Fibroblast of villous mesenchyme (primary cell): ENCODE measurements around the gene COPE. TPM values are rescaled to one million over a fixed set of nuclear protein-coding genes. Genes with fewer than 3 reads are reported as not detected.

Experiments
- DNase-seq: peaks from one replicate; pipeline ENCODE4 v3.0.0-alpha.2; 2010; ENCODE audit warnings: low read depth
- H3K4me3 ChIP-seq: 2 replicates; pipeline ENCODE4 v1.5.1; 2011; ENCODE audit warnings: low read depth, mild to moderate bottlenecking, low read length
- CTCF ChIP-seq: IDR thresholded peaks from 2 replicates; pipeline ENCODE4 v1.5.1; 2012; ENCODE audit warnings: low read depth, mild to moderate bottlenecking, low read length; ENCODE audit not compliant: insufficient read depth
- total RNA-seq: library from RNA; depleted of rRNA; stranded (reverse); fragments of >200 nt; gene quantifications from 2 replicates; pipeline ENCODE4 v1.2.3, GENCODE V29; 2012

The COPE gene
- total RNA-seq, 1 donor: 222 TPM

- TF ChIP-seq CTCF: no peak
- no peak for DNase-seq
- no peak overlapping the region for H3K4me3 ChIP-seq
These were observed 49.2 kb downstream of the COPE start for GRCh38 chr19:18869781-18870530.

- DNase-seq: no peak
- H3K4me3 ChIP-seq: no peak overlapping the region
- TF ChIP-seq CTCF: no peak
These were observed 50.1 kb downstream of the COPE start for GRCh38 chr19:18869023-18869618.

DNA sequence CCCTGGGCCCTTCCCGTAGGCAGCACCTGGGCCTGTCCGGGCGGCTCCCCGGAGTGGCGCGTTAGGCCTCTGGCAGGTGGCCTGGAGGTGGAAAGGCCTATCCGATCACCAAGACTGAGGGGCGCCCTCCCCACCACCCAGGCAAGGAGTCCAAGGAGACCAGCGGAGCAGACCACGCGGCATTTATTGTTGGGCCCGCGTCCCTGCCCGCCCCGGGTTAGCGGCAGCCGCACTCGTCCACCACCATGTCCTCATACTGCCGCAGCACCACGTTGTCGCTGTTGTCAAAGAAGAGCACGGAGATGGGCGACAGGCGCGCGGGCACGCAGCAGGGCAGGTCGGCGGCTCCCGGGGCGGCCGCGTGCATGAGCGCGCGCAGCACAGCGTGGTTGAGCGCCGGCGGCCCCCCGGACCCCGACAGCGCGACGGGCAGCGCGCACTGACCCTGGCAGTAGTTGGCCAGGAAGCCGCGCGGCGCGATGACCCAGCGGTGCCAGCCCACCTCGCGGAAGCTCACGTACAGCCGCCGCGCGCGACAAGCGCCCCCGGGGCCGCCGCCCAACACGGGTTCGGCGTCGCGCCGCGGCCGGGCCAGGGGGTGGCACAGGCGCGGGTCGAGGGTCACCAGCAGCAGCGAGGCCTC, 50.7 kb downstream of the COPE start:
- no peak for TF ChIP-seq CTCF
- no peak for DNase-seq
- no peak overlapping the region for H3K4me3 ChIP-seq

DNA sequence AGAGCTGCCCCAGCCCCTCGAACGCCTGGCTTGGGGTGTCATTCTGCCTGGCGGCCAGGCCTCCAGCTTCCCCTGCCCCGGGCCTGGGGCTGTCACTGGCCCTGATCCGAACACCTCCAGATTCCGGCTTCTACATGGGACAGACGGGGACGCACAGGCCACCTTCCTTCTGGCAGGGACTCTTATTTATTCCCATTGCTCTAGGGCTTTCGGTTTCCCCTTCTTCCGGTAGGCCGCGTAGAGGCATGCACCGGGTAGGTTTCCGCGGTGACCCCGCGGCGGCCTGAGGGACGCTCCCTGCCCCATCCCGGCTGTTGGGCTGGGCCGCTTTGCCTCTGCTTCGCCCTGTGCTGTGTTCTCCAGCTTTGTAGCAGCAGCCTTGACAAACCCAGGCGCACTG, 51.4 kb downstream of the COPE start:
- no peak for TF ChIP-seq CTCF
- DNase-seq: no peak
- H3K4me3 ChIP-seq: no peak overlapping the region

- no peak for TF ChIP-seq CTCF
- DNase-seq: no peak
- H3K4me3 ChIP-seq: no peak overlapping the region
These were observed 52.0 kb downstream of the COPE start for GRCh38 chr19:18867199-18867598.

DNA sequence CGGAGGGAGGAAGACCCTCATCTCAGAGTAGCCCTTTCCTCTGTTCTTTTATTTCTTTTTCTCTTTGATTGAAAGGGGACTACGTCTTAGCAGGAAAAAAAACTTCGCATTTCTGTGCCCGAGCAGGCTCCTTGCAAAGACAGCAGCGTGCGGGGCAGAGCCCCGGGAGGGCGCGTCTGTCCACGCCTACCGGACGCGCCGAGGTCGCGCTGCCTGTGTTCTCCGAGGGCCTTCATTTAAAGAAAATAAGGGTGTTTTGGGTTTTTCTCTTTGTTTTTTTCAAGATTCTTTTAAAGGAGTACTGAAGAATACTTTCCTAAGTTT, 52.4 kb downstream of the COPE start:
- no peak for DNase-seq
- no peak overlapping the region for H3K4me3 ChIP-seq
- TF ChIP-seq CTCF: no peak
